Uterine smooth muscle cell (primary cell): ENCODE measurements around the gene TPM4. TPM values are rescaled to one million over a fixed set of nuclear protein-coding genes. Genes with fewer than 3 reads are reported as not detected.

Experiments
- total RNA-seq: library from RNA; depleted of rRNA; stranded (reverse); fragments of >200 nt; gene quantifications from 2 replicates; pipeline ENCODE4 v1.2.3, GENCODE V29; 2014

The TPM4 gene
- total RNA-seq, result 1,300 and 1,502 TPM in 2 replicates

DNA sequence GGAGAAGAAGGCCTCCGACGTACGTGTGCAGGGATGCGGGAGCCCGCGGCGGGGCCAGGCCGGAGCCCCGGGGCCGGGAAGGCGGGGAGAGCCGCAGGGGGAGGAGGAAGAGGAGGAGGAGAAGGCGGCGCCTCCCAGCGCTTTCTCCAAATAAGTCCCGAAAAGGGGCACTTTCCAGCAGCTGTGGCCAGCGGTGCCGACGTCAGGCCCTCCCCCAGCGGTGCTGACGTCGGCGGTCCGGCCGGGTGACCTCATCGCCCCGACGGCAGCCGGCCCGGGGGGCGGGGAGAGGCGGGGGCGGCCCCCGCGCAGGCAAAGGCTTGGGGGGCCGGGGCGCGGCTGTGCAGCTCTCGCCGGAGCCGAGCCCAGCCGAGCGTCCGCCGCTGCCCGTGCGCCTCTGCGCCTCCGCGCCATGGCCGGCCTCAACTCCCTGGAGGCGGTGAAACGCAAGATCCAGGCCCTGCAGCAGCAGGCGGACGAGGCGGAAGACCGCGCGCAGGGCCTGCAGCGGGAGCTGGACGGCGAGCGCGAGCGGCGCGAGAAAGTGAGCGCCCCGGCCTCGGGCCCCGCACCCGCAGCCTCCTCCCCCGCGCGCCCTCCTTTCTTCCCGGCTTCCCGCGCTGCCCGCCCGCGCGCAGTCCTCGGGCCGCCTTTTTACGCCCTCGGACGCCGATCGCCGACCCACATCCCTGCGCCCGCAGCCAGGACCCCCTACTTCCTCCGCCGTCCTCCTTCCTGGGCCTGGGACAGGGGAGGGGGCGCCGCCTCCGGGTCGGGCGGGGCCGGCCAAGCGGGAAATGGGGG is at the start of gene TPM4:
Gene TPM4, plus strand, starts transcription at position 342 of the 804 bp plus-strand sequence. Its CDS starts 71 bp downstream, at position 413.

GRCh38 chr19:16111160-16111908 is 35.0 kb downstream of the TPM4 start, which contains the start of gene RAB8A:
Gene RAB8A, plus strand, starts transcription at chr19:16111889. Its CDS starts 13 bp downstream, at chr19:16111902.

DNA sequence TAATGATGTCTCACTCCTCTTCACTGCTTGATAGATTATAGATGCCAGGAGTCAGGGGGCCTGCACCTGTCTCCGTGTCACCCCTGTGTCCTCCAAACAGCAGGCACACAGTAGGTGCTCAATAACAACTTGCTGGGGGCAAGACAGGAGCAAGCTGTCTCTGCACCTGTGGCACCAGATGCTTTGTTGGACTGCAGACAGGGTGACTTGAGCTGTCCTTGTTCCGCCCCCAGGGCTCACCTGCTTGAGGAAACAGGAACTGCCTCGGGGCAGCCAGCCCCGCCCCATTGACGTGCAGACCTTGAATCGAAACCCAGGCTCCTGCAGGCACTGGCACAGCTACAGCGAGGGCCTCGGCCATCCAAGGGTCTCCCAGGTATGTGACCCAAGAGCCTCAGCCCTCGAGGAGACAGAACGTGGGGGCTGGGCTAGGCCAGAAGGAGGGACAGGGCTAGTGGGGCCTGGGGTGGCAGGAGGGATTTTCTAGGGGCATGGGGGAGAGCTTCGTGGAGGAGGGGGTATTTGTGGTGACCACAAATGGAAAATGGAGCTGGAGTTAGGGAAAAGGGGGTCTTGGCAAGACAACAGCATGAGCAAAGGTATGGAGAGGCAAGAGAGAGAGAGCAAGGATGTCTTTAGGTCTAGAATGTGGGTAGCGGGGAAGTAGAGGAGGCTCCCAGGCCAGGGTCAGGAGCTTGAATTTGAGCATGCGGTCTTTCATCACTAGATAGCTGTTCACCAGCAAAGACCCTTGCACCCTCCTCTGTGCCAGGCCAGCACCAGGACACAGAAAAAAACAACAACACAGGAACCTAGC is 67.3 kb downstream of the TPM4 start, which contains the start of gene HSH2D:
Gene HSH2D, plus strand, starts transcription at position 287 of the 817 bp plus-strand sequence. CDS start 5,066 bp downstream, outside the sequence.

Other genes with a start within 250 kb of the TPM4 start
- not detected in 2 replicates for gene CYP4F2, start 178.4 kb upstream of the TPM4 start, total RNA-seq
- gene CYP4F11, start 142.0 kb upstream of the TPM4 start, total RNA-seq, result not detected in 2 replicates
- not detected in 2 replicates for gene OR10H4, start 127.5 kb upstream of the TPM4 start, total RNA-seq
- 39.9 and 63.9 TPM in 2 replicates for gene RAB8A, start 35.4 kb downstream of the TPM4 start, total RNA-seq
- not detected in 2 replicates for gene HSH2D, start 67.2 kb downstream of the TPM4 start, total RNA-seq
- not detected in 2 replicates for gene CIB3, start 97.0 kb downstream of the TPM4 start, total RNA-seq
- 76.1 and 98.6 TPM in 2 replicates for gene FAM32A, start 108.9 kb downstream of the TPM4 start, total RNA-seq
- 56.6 and 83.2 TPM in 2 replicates for gene AP1M1, start 121.4 kb downstream of the TPM4 start, total RNA-seq
- gene KLF2, start 248.3 kb downstream of the TPM4 start, total RNA-seq, result 1.00 and 2.0 TPM in 2 replicates